ENCODE data around the gene GABRD.

GRCh38 chr1:1979482-1980165 is 39.5 kb upstream of the GABRD start:
- TF ChIP-seq CTCF (IDR thresholded peaks at IDR 0.05 in 2 of 3, conservative IDR thresholded peaks at IDR 0.05 in 1 of 3; ENCODE audit: borderline replicate concordance in 1 of 3, insufficient read depth in 1 of 3, low read depth in 2 of 3, low read length in 2 of 3): no peak
- no peak for TF ChIP-seq POLR2A (IDR thresholded peaks at IDR 0.05; ENCODE audit: borderline replicate concordance, extremely low read depth, insufficient read depth, insufficient read length)
- TF ChIP-seq EZH2 (IDR thresholded peaks at IDR 0.05): no peak
- TF ChIP-seq RAD21 (IDR thresholded peaks at IDR 0.05; ENCODE audit: low read depth): no peak
- no peak for TF ChIP-seq YY1 (IDR thresholded peaks at IDR 0.05; ENCODE audit: extremely low read depth, insufficient replicate concordance, low read depth, low read length)
- no peak for TF ChIP-seq ZFX (IDR thresholded peaks at IDR 0.05)
